ENCODE data around the gene ANAPC15.
"Not testable (repeated sequence)": the region's sequence is repeated elsewhere in the genome, so short reads cannot be mapped to it uniquely, and the experiment has no call there.

Gene ANAPC15

DNA sequence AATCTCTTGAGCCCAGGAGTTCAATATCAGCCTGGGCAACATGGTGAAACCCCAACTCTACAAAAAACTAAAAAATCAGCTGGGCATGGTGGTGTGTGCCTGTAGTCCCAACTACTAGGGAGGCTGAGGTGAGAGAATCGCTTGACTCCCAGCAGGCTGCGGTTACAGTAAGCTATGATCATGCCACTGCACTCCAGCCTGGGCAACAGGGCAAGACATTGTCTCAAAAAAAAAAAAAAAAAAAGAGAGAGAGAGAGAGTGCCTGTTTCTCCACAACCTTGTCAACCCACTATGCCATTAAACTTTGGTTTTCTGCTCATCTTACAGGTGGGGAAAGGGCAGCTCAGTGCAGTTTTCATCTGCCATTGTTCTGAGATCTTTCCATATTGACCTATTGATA lies 28.2 kb upstream of the ANAPC15 start:
- no peak for DNase-seq
- Histone ChIP-seq H3K27me3 (no peaks in the 10 kb centered on the region), H3K27ac (no peak overlapping the region), H3K36me3 (no peaks in the 10 kb centered on the region), H3K4me3 (no peak overlapping the region), H3K4me1 (no peaks in the 10 kb centered on the region), H3K9me3 (no peaks in the 10 kb centered on the region)
- no peak for TF ChIP-seq CTCF (IDR thresholded peaks at IDR 0.05)
- intact Hi-C loops (cut with DNase I; ENCODE audit: low total_unique reads): loop anchor here (10.0 kb wide), 1 partner anchor 116 kb away; no protein-coding TSS in a partner anchor

DNA sequence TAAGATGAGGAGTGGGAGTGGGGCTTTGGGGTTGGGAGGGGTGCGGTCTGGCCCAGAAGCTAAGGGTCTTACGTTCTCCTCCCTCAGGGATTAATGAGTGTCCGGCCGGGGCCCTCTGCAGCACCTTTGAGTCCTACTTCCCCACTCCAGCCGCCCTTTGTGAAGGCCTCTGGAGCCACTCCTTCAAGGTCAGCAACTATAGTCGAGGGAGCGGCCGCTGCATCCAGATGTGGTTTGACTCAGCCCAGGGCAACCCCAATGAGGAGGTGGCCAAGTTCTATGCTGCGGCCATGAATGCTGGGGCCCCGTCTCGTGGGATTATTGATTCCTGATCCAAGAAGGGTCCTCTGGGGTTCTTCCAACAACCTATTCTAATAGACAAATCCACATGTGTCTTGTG lies 27.0 kb upstream of the ANAPC15 start:
- TF ChIP-seq CTCF (IDR thresholded peaks at IDR 0.05): no peak
- DNase-seq: no peak
- intact Hi-C loops (cut with DNase I; ENCODE audit: low total_unique reads): no loop called here
- Histone ChIP-seq H3K4me1 (no peaks in the 10 kb centered on the region), H3K27me3 (no peaks in the 10 kb centered on the region), H3K36me3 (no peaks in the 10 kb centered on the region), H3K9me3 (no peaks in the 10 kb centered on the region), H3K4me3 (no peak overlapping the region), H3K27ac (no peak overlapping the region)

DNA sequence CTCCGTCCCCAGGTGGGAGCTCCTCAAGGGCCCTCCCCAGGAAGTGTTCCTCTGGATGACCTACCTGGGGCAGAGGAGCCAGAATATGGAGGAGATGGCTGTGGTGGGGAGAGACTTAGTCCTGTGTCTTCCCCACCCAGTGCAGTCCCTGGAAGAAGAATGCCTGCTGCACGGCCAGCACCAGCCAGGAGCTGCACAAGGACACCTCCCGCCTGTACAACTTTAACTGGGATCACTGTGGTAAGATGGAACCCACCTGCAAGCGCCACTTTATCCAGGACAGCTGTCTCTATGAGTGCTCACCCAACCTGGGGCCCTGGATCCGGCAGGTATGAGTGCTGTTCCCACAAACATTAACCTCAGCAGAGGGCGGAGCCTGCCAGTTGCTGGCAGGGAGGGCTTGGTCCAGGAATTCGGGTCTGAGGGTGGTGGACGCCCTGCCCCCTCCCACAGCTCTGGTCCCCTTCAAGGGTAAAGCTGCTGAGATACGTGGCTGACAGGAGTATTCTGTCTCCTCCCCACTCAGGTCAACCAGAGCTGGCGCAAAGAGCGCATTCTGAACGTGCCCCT lies 26.4 kb upstream of the ANAPC15 start:
- intact Hi-C loops (cut with DNase I; ENCODE audit: low total_unique reads): no loop called here
- Histone ChIP-seq H3K27me3 (no peaks in the 10 kb centered on the region), H3K27ac (no peak overlapping the region), H3K4me3 (no peak overlapping the region), H3K36me3 (no peaks in the 10 kb centered on the region), H3K4me1 (no peaks in the 10 kb centered on the region), H3K9me3 (no peaks in the 10 kb centered on the region)
- no peak for TF ChIP-seq CTCF (IDR thresholded peaks at IDR 0.05)
- DNase-seq: no peak

GRCh38 chr11:72136684-72137262 lies 24.3 kb upstream of the ANAPC15 start:
- DNase-seq: no peak
- Histone ChIP-seq H3K27ac (no peak overlapping the region), H3K9me3 (no peaks in the 10 kb centered on the region), H3K4me3 (no peak overlapping the region), H3K4me1 (no peaks in the 10 kb centered on the region), H3K36me3 (no peaks in the 10 kb centered on the region), H3K27me3 (no peaks in the 10 kb centered on the region)
- intact Hi-C loops (cut with DNase I; ENCODE audit: low total_unique reads): no loop called here
- no peak for TF ChIP-seq CTCF (IDR thresholded peaks at IDR 0.05)

DNA sequence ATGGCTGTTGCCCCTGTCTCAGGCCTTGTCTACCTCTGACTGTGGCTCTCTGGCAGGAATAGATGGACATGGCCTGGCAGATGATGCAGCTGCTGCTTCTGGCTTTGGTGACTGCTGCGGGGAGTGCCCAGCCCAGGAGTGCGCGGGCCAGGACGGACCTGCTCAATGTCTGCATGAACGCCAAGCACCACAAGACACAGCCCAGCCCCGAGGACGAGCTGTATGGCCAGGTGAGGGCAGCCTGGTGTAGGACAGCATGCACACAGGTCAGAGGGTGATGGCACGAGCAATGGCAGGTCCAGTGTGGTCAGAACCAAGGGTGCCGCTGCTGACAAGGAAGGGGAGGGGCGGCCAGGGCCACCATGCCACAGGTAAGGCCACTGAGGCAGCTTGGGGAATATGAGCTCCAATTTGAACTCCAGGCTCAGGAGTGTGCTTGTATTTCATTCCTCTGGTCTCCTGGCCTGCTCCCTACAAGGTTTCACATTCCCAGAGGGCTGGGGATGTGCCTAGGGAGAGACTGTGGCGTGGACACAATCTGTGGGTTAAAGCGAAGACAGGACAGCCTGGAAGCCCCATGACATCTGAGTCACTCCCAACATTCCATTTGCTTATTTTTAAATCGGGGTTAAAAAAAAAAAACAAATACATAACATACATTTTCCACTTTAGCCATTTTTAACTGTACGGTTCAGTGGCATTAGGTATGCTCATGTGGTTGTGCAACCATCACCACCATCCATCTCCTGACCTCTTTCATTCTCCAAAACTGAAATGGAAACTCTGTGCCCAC lies 23.6 kb upstream of the ANAPC15 start:
- Histone ChIP-seq H3K4me1 (no peaks in the 10 kb centered on the region), H3K4me3 (no peak overlapping the region), H3K27me3 (peaks cover 0 to 1% of the 10 kb centered on the region in 2 donors), H3K36me3 (no peaks in the 10 kb centered on the region), H3K9me3 (no peaks in the 10 kb centered on the region), H3K27ac (no peak overlapping the region)
- TF ChIP-seq CTCF (IDR thresholded peaks at IDR 0.05): no peak
- intact Hi-C loops (cut with DNase I; ENCODE audit: low total_unique reads): no loop called here
- DNase-seq: no peak

GRCh38 chr11:72135473-72135872 lies 23.0 kb upstream of the ANAPC15 start, which contains the start of gene FOLR3:
FOLR3 (plus strand) TSS chr11:72135725; CDS start chr11:72135953, 228 bp downstream.
- H3K27me3 ChIP-seq; H3K4me1 ChIP-seq; H3K36me3 ChIP-seq; H3K27ac ChIP-seq; DNase-seq; intact Hi-C loops (cut with DNase I; ENCODE audit: low total_unique reads); H3K9me3 ChIP-seq; H3K4me3 ChIP-seq: not testable (repeated sequence)

All from tibial artery (tissue), 4 donors.